Lower leg skin (tissue), 3 donors: ENCODE measurements around the gene ATG7.

Experiments used
- CTCF ChIP-seq, 3 donors: fragments of 450-650 bp; IDR thresholded peaks; one replicate each; pipeline ENCODE4 v1.5.1; 2016; ENCODE audit warnings: antibody characterized with exemption in 3 of 3, mild to moderate bottlenecking in 3 of 3, moderate library complexity in 2 of 3
- POLR2A ChIP-seq, 2 donors: fragments of 450-650 bp; IDR thresholded peaks; one replicate each; pipeline ENCODE4 v1.6.1; 2016 to 2017; ENCODE audit warnings: antibody characterized with exemption in 2 of 2, mild to moderate bottlenecking in 1 of 2, moderate library complexity in 1 of 2

DNA sequence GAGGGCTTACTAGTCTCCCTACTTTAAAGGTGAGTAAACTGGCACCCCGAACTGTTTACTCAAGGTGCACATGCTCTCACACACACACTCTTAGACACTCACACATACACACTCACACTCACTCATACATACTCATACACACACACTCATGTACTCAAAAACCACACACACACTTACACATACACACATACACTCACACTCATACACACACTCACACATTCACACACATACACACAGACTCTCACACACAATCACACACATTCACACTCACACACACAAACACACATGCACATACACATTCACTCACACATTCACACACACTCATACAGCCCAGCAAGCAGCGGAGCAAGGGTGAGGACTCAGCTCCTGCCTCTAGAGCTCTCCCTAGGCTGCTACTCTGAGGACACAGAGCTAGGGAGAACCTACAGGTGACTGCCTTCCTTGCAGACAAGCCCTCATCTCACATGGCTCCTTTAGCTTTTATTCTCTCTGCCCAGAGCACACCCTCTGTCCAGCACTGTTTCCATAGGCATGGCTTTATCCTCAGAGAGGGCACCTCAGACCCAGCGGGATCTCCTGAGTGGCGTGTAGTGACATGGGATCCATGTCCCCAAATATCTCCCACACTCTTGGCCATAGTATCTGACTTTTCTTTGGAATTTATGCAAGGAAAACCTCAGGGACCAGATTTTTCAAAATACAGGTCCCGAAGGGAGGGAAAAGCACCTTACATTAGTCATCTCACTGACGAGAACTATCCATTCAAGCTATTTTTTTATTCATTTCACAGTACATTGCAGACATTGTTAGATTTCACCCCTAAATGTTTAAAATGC, 26.2 kb upstream of the ATG7 start:
- TF ChIP-seq CTCF (IDR thresholded peaks at IDR 0.05) (peak in 1 of 3 donors; percentile 11), POLR2A (IDR thresholded peaks at IDR 0.05) (no peak)
